ENCODE results near the gene RNF43.

- TF ChIP-seq POLR2AphosphoS5 (IDR thresholded peaks at IDR 0.05; ENCODE audit: low read depth, low read length) (no peak), TAF1 (IDR thresholded peaks at IDR 0.05; ENCODE audit: low read depth, low read length) (no peak), POLR2A (IDR thresholded peaks at IDR 0.05; ENCODE audit: low read depth, low read length) (no peak), SPI1 (IDR thresholded peaks at IDR 0.05; ENCODE audit: low read depth, low read length) (no peak), POU2F2 (IDR thresholded peaks at IDR 0.05; ENCODE audit: low read depth, low read length) (no peak), PAX5 (IDR thresholded peaks at IDR 0.05; ENCODE audit: insufficient read depth, low read length, severe bottlenecking) (no peak)
Observed at GRCh38 chr17:58379511-58379824, 37.9 kb downstream of the RNF43 start.

Measured in GM12891 (cell line).